ENCODE data around the gene TBC1D8. TPM values are rescaled to one million over a fixed set of nuclear protein-coding genes. Genes with fewer than 3 reads are reported as not detected.

Gene TBC1D8
- total RNA-seq, 4 donors from 2014 or later = 19.5 to 46.9 (median 24.8) TPM

GRCh38 chr2:101140237-101140636, 10.9 kb downstream of the TBC1D8 start:
- TF ChIP-seq POLR2A (IDR thresholded peaks at IDR 0.05) (no peak), CTCF (IDR thresholded peaks at IDR 0.05) (no peak)
- no peak overlapping the region for H3K4me3 ChIP-seq
- H3K36me3 ChIP-seq = no peaks in the 10 kb centered on the region
- no peak for DNase-seq
- intact Hi-C loops (cut with DNase I) = no loop called here
- peaks cover 0 to 39% (median 8%) of the 10 kb centered on the region in 3 donors for H3K4me1 ChIP-seq
- no peaks in the 10 kb centered on the region for H3K9me3 ChIP-seq
- H3K27ac ChIP-seq = no peak overlapping the region
- WGBS, 2 donors = 71 to 85% methylated on average over 7 of the region's 7 CpGs
- H3K27me3 ChIP-seq = no peaks in the 10 kb centered on the region

GRCh38 chr2:101139495-101139894, 11.7 kb downstream of the TBC1D8 start:
- DNase-seq = no peak
- 84 to 92% methylated on average over 4 of the region's 4 CpGs for WGBS, 2 donors
- intact Hi-C loops (cut with DNase I) = no loop called here
- Histone ChIP-seq H3K27me3 (no peaks in the 10 kb centered on the region), H3K27ac (no peak overlapping the region), H3K4me3 (no peak overlapping the region), H3K9me3 (no peaks in the 10 kb centered on the region), H3K4me1 (peaks cover 0 to 32% (median 6%) of the 10 kb centered on the region in 3 donors), H3K36me3 (no peaks in the 10 kb centered on the region)
- TF ChIP-seq CTCF (IDR thresholded peaks at IDR 0.05) (no peak), POLR2A (IDR thresholded peaks at IDR 0.05) (no peak)

DNA sequence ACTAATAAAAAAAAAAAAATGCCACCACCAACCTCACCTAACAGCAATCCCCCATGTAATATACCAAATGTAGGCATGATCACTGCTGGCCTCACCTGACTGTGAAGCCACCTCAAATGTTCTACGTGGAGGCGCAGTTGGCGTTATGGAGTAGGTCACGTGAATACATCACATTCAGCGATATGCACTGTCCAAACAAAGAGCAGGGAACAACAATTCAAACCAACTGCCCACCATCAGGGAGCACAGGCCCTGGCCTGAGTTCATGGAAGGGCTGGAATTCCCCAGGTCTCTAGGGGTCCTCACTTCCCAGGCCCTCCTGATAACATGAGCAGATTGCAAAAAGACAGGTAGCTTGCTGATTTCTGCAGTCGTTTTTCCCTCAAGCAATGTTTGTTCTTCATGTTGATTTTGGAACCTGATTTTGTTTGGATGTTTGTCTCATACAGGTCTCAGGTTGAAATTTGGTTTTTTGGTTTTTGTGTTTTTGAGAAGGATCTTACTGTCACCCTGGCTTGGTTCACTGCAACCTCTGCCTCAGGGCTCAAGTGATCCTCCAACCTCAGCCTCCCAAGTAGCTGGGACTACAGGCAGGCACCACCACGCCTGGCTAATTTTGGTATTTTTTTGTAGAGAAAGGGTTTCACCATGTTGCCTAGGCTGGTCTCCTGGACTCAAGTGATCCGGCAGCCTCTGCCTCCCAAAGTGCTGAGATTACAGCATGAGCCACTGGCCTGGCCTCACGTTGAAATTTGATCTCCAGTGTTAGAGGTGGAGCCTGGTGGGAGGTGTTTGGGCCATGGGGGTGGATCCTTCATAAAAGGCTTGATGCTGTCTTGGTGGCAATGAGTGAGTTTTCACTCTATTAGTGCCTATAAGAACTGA, 15.5 kb downstream of the TBC1D8 start:
- no peak for TF ChIP-seq POLR2A (IDR thresholded peaks at IDR 0.05)
- no peak for TF ChIP-seq CTCF (IDR thresholded peaks at IDR 0.05)
- Histone ChIP-seq H3K36me3 (no peaks in the 10 kb centered on the region), H3K4me3 (no peak overlapping the region), H3K9me3 (no peaks in the 10 kb centered on the region), H3K4me1 (peaks cover 0 to 17% (median 0%) of the 10 kb centered on the region in 3 donors), H3K27me3 (no peaks in the 10 kb centered on the region), H3K27ac (no peak overlapping the region)
- 85 to 89% methylated on average over 8 of the region's 9 CpGs for WGBS, 2 donors
- intact Hi-C loops (cut with DNase I) = no loop called here
- DNase-seq = no peak

DNA sequence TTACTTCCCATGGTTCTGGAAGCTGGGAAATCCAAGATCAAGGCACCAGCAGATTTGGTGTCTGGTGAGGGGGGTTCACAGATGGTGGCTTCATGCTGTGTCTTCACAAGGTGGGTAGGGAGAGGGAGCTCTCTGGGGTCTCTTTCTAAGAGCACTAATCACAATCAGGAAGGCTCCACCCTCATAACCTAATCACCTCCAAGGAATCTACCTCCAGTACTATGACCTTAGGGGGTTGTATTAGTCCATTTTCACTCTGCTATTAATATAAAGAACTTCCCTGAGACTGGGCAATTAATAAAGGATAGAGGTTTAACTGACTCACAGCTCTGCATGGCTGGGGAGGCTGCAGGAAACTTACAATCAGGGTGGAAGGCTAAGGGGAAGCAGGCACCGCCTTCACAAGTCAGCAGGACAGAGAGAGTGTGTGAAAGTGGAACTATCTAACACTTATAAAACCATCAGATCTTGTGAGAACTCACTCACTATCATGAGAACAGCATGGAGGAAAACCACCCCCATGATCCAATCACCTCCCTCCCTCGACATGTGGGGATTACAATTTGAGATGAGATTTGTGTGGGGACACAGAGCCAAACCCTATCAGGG, 17.6 kb downstream of the TBC1D8 start:
- no peaks in the 10 kb centered on the region for H3K4me1 ChIP-seq
- DNase-seq = no peak
- no peak overlapping the region for H3K27ac ChIP-seq
- H3K27me3 ChIP-seq = no peaks in the 10 kb centered on the region
- TF ChIP-seq POLR2A (IDR thresholded peaks at IDR 0.05) (no peak), CTCF (IDR thresholded peaks at IDR 0.05) (no peak)
- H3K36me3 ChIP-seq = no peaks in the 10 kb centered on the region
- intact Hi-C loops (cut with DNase I) = no loop called here
- H3K4me3 ChIP-seq = no peak overlapping the region
- 49 to 71% methylated on average over 2 of the region's 2 CpGs for WGBS, 2 donors
- H3K9me3 ChIP-seq = no peaks in the 10 kb centered on the region

DNA sequence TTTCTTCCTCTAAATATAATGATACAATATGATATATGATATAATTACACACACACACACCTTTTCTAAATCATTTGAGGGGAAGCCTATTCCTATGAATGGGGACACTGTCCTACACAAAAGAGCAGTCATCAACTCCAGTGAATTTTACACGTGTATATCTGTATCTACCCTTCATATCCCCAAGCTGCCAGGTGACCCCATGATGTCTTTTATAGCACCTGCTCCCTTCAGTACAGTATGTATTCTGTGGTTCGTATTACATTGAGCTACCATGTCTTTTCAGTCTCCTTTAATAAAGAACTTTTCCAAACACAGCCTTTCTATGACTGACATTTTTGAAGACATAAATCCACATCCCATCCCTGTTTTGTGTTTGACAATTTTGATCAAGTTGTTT, 19.0 kb downstream of the TBC1D8 start:
- WGBS, 2 donors = 72 to 77% methylated on average over 2 of the region's 2 CpGs
- intact Hi-C loops (cut with DNase I) = no loop called here

More for the DNA sequence above, 19.0 kb downstream of the TBC1D8 start:
- Histone ChIP-seq H3K4me3 (no peak overlapping the region), H3K27ac (no peak overlapping the region), H3K4me1 (peaks cover 0 to 13% (median 3%) of the 10 kb centered on the region in 3 donors), H3K27me3 (no peaks in the 10 kb centered on the region), H3K36me3 (no peaks in the 10 kb centered on the region), H3K9me3 (no peaks in the 10 kb centered on the region)
- DNase-seq = no peak
- TF ChIP-seq CTCF (IDR thresholded peaks at IDR 0.05) = no peak
- no peak for TF ChIP-seq POLR2A (IDR thresholded peaks at IDR 0.05)

Data from esophagus squamous epithelium (tissue), 5 donors.